ENCODE results near the gene BTBD18.

- TF ChIP-seq CTCF (IDR thresholded peaks at IDR 0.05) (peak in 1 of 5 experiments; percentile 2), POLR2A (IDR thresholded peaks at IDR 0.05) (peak; percentile 98), POLR2AphosphoS5 (IDR thresholded peaks at IDR 0.05) (peak; percentile 94 to 98 (median 98))
Measured at GRCh38 chr11:57761301-57762234, 9.9 kb upstream of the BTBD18 start, which contains the start of gene CTNND1.

Measured in transverse colon (tissue), 4 donors.